GM18520 (cell line): ENCODE measurements around the gene TENM3.
"Not testable (repeated sequence)": the region's sequence is repeated elsewhere in the genome, so short reads cannot be mapped to it uniquely, and the experiment has no call there.

Experiments
- ATAC-seq: cut with Tn5 transposase; IDR thresholded peaks from one replicate; pipeline ENCODE4 v1.9.1; 2021; ENCODE audit not compliant: unreplicated experiment

The TENM3 gene

DNA sequence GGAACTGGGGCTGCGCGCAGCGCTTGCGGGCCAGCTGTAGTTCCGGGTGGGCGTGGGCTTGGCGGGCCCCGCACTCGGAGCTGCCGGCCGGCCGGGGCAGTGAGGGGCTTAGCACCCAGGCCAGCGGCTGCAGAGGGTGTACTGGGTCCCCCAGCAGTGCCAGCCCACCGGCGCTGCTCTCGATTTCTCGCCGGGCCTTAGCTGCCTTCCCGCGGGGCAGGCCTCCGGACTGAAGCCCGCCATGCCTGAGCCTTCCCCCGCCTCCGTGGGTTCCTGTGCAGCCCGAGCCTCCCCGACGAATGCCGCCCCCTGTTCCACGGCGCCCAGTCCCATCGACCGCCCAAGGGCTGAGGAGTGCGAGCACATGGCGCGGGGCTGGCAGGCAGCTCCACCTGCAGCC is 143.4 kb downstream of the TENM3 start:
- not testable (repeated sequence) for ATAC-seq

DNA sequence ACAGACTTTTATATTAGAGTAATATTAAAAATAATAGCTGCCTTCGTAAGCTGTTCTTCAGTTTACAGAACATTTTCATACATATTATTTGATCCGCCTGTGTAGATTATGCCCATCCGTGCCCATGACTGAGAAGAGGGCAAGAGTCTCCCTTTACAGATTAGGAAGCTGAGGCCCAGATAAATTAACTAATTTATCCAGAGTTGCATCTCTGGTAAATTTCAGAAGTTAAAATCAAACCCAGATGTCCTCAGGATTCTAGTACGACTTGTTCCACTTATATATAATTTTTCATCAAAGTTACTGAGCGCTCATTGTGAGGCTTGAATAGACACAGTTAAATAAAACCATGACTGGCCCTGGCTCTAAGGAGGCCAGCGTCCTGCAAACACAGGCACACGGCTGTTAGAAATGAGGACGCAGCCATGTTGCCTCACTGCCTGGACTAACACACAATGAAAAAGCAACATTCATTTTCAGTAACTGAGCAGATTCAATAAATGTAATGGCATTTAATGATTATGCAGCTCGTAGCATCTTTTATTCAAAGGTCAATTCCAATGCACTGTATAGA is 148.0 kb downstream of the TENM3 start:
- ATAC-seq = no peak

DNA sequence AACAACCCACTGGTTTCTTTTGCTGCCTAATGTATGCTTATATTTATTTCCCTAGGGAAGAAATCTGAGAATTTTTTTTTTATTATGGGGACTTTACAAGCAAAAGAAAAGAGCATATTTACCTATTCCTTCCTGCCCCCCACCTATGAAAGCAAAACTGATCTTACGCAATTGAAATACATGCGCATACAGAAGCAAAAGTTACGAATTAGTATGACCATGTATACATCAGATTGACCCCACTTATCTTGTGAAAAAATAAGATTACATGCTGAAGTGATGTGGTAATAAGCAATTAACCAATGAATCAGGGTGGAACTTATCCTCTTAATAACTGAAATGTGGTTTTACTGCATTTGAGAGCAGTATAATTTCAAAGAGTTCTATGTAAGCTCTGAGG is 151.0 kb downstream of the TENM3 start:
- ATAC-seq = no peak

DNA sequence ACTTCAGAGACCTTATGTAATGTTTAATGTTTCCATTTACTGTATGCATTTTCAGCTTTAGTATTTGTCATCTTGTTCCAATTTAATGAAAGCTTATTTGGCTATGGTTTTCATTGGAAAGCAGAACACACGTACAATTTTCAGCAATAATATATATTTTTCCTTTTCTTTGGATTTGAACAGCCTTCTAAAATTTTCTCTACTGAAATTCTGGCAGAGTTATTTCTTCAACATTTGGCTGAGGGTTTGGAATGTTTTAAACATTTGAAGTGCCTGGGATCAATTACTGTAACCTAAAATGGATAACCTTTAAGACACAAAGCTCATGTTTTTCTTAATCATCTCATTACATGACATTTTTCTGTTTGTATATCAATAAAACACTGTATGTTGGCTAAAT is 156.9 kb downstream of the TENM3 start:
- no peak for ATAC-seq

DNA sequence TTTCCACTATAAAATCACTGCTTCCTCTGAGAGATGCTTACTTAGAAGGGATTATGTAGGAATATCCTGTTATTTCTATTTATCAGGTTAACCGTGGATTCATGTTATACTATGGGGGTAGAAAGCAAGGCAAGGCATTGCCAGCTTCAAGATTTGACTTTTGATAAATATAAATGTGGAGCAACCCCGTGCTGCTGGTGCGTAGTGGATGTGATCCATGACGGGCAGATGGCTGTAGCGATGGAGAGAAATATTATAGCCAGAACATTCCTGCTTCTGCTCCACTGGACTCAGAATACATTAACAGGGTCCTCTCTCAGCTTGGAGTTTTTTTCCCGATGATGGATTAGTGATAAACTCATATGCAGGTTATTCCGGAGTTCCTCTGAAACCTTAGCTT is 157.6 kb downstream of the TENM3 start:
- no peak for ATAC-seq

DNA sequence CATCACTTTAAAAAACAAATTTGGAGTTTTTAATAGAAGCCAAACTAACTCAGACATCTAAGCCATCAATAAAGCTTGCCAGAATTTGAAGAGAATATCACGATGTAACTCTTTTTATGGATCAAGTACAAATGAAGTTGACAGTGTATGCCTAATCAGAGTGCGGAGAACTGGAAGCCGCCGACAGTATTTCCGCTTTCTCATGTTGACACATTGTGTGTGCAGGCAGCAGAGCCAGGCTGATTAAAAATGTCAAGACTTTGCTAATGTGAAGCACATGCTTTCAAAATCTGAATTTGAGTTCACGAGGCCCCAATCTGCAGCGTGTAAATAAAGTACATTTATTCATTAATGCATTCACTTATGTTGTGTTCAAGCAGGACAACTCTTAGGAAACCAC is 161.2 kb downstream of the TENM3 start:
- no peak for ATAC-seq

DNA sequence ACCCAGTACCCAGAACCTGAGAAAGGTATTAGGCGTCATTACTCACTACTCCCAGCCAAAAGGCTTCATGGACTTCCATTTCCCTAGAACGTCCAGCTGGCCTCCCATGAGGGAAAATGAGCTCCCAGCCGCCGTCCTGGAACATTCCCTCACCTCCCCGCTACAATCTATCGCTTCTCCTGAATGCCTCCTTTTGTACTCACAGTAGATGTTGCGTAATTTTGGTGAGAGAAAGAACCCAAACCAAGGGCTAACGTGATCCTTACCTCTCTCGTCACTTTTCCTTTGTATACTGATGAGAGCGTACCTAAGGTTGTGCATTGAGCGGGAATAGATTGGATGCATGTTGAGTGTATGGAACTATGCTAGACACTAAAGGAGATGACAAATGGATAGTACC is 161.9 kb downstream of the TENM3 start:
- no peak for ATAC-seq

DNA sequence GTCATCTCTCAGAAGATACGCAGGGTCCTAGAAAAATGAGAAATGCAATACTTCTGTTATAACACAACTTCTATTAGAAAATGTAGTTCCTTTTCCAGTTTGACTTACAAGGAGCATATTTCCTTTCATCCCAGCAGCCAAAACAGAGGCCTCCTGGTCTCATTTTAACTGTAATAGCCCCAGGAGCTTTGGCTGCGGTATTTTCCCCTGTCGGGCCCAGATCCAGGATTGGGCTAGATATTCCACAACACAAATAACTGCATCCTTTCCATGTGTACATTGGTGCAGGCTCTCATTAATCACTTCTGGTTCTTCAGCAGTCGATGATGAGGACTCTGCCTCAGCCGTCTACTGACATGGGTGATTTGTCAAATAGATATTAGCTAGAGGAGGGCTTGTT is 166.1 kb downstream of the TENM3 start:
- no peak for ATAC-seq

DNA sequence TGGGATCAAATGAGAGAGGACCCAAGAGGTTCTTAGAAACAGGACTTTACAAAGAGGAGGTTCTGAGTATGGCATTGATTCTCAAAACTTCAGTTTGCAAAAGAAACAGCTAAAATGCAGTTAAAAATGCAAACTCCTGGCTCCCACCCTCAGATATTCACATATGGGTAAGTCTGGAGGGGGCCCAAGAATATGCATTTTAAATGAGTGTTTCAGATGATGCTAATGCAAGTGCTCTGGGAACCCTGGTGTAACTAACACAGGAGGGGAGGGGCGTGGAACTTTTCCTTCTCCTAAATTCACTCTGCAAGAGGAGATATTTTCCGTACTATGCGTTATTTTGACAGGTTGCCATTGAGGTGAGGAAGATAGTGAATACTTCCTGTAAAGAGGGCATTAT is 168.2 kb downstream of the TENM3 start:
- ATAC-seq = no peak

DNA sequence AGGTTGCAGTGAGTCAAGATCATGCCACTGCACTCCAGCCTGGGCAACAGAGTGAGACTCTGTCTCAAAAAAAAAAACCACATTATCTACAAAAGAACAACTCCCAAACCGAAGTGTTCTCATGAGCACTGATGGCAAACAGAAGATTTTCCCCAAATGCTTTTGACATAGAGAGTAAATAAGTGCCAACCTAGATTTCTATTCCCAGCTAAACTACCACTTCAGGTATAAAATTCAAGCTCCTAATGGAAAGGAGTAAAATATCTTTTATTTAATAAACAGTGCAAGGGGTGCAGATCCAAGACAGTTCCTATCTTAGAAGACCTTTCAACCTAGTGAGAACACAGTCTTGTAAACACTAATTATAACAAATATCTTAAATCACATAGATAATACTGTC is 170.3 kb downstream of the TENM3 start:
- ATAC-seq = no peak

DNA sequence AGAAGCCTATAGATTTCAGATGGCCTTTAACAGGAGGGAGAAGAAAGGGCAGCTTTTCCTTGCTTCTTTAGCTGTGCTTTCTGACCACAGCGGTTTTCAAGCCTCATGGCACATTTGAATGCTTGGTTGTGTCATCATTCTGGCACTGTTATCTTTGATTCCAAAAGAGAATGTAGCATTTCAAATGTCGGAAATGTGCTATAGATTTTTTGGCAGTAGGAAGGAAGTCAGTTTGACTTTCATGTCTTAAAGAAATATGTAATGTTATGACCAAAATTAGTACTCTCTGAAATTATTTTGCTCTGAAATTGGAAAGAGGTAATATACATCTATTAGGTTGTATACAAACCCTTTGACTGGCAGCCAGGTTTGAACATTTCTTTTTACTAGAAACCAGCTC is 171.9 kb downstream of the TENM3 start:
- no peak for ATAC-seq

DNA sequence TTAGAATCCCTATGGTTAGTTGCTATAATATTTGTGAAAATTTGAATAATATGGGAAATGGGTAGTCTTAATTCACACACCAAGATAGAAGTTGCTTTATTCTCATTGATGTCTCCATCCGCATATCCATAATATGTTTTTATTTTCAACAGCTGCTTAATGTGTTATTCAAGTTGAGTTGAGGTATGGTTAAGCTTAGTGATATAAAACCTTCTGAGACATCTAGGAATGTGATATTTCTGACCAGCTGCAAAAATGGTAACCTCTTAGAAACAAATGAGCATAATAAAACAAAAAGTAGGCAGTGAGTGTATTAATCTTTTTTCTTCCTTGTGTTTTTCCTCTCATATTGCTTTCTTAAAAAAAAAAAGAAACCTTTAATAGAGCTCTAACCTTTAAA is 172.9 kb downstream of the TENM3 start:
- no peak for ATAC-seq

DNA sequence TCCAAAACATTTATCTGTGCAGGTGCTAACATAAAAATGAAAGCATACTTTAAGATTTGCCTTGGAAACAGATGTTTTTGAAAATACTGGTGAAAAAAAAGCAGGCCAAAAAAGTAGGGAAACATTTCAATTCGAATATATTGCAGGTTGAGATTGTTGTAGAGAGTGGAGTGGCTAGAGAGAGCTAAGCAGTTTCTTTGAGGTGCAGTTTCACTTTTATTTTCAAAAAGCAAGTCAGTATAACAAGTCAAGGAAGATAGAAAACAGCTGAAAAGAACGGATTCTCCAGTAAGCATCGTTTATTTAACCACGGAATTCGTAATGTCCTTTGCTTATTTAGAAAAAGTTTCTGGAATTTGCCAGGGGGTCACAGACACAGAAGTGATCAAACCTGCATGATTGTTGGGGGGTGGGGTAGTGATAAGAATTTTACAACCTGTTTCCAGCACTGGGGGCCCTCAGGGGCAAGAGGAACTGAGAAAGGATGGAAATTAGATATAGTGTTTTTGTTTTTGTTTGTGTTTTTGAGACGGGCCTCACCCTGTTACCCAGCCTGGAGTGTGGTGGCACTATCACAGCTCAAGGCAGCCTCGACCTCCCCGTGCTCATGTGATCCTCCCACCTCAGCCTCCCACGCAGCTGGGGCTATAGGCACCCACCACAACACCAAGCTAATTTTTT is 175.0 kb downstream of the TENM3 start:
- no peak for ATAC-seq

DNA sequence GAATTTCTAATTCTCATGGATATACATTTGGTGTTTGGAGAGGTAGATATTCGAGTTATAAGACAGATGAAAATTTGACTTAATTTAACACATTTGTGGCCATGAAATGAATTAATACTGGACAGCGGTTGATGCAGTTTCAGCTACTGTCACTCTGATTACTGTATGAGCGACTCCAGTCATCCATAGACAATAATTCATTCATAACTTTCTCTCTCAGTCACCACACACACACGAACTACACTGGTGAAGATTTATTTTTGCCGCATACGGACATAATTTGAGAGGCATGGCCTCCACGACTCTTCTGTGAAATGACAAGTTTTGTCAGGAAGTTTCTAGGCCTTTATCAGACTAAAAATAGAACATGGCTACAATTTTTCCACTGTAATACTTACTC is 177.0 kb downstream of the TENM3 start:
- ATAC-seq = no peak

DNA sequence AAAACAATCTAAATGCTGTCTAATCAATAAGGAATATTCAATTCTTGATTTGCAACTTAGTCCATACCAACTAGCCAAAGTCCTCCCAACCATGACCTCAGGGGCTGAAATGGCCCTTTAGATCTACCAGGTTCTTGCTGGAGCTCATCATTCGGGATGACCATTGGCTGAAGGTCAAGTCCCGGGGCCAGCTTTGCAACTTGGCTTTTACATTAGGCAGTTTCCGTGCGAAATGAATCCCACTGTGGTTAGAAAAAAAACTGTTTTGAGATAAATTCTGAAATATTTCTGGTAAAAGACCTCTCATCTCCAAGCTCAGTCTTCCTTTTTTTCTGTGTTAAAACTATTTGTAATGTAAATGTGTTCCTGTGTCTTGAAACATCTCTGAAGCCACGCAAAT is 178.6 kb downstream of the TENM3 start:
- ATAC-seq = no peak

DNA sequence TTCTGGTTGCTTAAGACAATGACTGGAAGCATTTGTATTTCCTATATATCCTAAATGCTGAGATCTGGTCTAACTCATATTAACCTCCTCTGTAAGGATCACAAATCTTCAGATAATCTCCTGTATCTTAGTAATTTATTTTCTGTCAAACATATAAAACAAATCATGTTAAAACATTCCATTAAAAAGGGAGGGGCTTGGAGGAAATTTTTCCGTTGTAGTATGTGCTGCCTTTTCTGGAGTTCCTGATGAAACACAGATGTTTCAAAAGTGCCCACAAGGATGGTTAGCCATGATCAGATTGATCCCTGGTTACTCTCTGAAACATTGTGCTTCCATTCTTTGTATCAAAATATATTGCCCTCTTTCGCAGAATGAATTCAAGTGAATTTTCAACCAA is 182.1 kb downstream of the TENM3 start:
- ATAC-seq = no peak

DNA sequence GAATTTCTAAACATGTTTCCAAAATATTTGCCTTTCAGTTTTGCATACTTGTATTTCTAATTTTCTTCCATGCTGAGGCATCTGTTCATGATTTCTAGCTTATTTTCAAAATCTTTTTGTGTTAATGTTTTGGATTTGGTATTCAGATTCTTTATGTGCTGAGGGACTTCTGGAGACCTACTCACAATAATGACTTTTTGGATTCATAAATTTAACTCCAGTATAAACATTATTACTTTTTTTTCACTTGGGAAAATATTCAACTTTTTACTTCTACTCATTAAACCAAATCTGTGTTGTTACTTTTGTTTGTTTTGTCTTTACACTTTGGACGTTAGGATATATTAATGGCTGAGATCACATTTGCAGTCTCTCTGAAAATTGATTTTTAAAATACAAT is 183.7 kb downstream of the TENM3 start:
- no peak for ATAC-seq

DNA sequence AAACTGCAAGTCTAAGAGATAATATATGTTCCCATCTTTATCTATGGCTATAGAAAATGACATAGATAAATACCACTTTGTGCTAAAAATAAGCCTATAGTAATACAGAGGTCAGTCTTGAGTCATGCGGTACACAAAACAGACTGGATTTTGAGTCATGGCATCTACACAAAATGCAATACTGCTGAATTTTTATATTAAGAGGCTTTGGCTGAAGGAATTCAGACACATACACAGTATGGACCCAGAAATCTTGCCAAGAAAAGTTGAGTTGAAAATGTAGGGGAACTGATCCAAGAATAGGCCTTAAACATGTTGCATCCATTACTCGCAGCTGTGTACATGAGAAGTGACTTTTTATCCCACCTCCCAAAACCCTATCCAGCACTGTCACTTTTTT is 184.4 kb downstream of the TENM3 start:
- ATAC-seq = no peak

DNA sequence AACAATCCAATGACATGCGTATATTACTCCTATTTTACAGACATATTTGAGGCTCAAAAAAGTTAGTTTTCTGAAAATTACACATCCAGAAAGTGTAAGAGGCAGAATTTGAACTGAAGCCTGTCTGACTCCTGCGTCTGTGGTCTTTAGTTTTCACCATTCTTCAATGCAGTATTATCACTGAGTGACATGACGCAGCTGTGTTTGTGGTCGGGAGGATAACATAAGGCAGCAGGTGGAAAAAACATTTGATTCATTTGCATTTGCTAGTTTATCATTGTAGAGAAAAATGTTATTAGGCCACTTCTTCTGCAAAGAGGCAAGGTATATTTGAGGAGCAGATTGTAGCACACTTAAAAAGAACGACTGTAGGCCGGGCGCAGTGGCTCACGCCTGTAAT is 186.7 kb downstream of the TENM3 start:
- no peak for ATAC-seq

DNA sequence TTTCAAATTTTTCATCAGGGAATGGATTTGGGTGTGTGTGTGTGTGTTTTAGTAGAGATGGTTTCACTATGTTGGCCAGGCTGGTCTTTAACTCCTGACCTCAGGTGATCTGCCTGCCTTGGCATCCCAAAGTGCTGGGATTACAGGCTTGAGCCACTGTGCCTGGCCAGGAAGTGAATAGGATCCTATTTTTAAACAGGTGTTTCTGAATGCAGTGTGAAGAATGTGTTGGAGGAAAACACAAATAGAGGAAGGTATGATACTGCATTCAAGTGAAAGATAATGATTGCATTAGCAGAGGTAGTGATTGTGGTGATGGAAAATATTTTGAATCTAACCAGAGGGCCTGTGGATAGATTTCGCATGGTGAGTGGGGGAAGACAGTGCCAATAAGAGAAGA is 189.6 kb downstream of the TENM3 start:
- ATAC-seq = no peak

DNA sequence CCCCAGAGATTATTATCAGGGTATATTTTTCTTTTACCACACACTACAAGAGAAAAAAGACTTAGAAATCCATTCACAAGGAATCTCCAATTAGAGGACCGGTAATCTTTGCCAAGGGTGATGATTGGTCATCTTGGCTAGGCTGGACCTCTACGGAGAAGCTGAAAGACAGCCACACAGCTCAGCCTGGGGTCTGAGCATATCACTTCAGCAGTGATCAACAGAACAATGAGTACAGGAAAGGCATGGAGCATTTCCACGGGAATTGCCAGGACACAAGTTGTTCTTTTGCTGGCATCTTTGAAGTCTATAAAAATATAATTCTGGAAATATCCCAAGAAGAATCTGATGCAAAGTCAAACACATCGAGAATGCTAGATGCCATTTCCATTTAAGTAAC is 191.5 kb downstream of the TENM3 start:
- ATAC-seq = no peak

DNA sequence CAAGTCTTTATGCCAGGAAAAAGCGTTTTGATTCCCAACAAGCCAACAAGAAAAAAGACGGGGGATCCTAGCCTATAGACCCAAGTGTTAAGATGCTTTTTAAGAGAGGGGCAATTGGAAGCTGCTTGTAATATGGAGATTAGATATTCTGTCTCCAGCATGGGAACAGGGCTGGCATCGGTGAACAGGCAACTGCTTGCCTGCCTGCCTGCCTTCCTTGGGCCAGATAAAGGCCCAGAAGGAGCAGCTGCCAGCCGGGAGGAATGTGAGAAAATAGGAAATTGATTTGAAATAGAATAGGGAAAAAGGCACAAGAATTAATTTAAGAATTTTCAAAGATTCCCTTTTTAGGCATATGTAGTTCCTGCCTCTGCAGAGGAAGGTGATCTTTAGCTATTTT is 192.2 kb downstream of the TENM3 start:
- ATAC-seq = no peak

DNA sequence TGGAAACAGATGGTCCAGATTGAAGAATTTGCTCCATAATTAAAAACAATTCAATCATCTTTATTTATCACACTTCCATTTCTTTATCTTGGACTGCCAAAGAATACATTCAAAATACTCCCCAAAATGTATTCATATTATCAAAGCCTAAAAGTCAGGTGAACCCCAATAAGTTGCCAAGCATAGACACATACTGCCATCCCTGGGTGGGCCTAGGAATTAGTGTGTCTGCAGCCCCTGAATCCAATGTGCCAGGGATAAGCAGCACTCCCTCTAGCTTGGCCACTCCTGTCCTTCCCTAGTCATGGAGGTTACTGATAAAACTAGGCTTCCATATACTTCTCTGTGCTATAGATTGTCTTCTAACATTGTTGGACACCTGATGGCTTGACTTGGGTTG is 199.9 kb downstream of the TENM3 start:
- no peak for ATAC-seq
